ENCODE results near the gene ZNF532. TPM values are rescaled to one million over a fixed set of nuclear protein-coding genes. Genes with fewer than 3 reads are reported as not detected.

Gene ZNF532
- total RNA-seq, 1 experiment from 2014 or later = 49.8 TPM

DNA sequence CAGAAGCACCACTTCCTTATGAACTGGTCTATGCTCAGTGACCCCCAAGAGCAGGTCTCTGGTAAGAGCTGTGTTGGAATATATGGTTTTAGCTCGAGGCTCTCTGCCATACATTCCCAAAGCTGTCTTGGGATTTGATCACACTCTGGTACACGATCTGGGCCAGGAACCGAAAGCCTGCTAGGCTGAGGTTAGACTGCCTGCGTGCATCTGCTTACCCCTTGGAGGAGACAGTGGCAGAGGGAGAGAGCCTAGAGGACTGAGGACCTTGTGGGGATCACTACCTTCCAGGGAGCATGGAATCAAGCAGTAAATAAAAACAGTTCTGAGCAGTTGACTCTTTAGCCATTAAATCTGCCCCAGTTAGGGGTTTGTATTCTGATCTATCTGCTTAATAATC, 63.7 kb downstream of the ZNF532 start:
- Histone ChIP-seq H3K4me3 (ENCODE audit: low read depth in 2 of 2, low read length in 2 of 2) (no peak overlapping the region), H3K9me3 (ENCODE audit: control insufficient read depth, insufficient read depth, low read depth, low read length) (peaks cover 3% of the 10 kb centered on the region; the same call in 1 of the 2 replicates), H3K36me3 (ENCODE audit: control insufficient read depth, insufficient read depth, low read length) (no peaks in the 10 kb centered on the region), H3K27me3 (ENCODE audit: control insufficient read depth, insufficient read depth, low read length) (no peaks in the 10 kb centered on the region), H3K4me1 (ENCODE audit: control insufficient read depth, insufficient read depth, low read length) (peaks cover 13% of the 10 kb centered on the region), H3K27ac (ENCODE audit: low read length) (peak overlapping the region; percentile 54; the same call in 1 of the 2 replicates)
- CTCF ChIA-PET = no interaction called here
- no peak for TF ChIP-seq TCF7L2 (IDR thresholded peaks at IDR 0.05; ENCODE audit: low read depth, low read length)
- TF ChIP-seq, protein P1, sequence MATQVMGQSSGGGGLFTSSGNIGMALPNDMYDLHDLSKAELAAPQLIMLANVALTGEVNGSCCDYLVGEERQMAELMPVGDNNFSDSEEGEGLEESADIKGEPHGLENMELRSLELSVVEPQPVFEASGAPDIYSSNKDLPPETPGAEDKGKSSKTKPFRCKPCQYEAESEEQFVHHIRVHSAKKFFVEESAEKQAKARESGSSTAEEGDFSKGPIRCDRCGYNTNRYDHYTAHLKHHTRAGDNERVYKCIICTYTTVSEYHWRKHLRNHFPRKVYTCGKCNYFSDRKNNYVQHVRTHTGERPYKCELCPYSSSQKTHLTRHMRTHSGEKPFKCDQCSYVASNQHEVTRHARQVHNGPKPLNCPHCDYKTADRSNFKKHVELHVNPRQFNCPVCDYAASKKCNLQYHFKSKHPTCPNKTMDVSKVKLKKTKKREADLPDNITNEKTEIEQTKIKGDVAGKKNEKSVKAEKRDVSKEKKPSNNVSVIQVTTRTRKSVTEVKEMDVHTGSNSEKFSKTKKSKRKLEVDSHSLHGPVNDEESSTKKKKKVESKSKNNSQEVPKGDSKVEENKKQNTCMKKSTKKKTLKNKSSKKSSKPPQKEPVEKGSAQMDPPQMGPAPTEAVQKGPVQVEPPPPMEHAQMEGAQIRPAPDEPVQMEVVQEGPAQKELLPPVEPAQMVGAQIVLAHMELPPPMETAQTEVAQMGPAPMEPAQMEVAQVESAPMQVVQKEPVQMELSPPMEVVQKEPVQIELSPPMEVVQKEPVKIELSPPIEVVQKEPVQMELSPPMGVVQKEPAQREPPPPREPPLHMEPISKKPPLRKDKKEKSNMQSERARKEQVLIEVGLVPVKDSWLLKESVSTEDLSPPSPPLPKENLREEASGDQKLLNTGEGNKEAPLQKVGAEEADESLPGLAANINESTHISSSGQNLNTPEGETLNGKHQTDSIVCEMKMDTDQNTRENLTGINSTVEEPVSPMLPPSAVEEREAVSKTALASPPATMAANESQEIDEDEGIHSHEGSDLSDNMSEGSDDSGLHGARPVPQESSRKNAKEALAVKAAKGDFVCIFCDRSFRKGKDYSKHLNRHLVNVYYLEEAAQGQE (IDR thresholded peaks at IDR 0.05; ENCODE audit: insufficient read depth in 1 of 2, low read depth in 2 of 2, low read length in 1 of 2) = no peak
- TF ChIP-seq, protein P2, sequence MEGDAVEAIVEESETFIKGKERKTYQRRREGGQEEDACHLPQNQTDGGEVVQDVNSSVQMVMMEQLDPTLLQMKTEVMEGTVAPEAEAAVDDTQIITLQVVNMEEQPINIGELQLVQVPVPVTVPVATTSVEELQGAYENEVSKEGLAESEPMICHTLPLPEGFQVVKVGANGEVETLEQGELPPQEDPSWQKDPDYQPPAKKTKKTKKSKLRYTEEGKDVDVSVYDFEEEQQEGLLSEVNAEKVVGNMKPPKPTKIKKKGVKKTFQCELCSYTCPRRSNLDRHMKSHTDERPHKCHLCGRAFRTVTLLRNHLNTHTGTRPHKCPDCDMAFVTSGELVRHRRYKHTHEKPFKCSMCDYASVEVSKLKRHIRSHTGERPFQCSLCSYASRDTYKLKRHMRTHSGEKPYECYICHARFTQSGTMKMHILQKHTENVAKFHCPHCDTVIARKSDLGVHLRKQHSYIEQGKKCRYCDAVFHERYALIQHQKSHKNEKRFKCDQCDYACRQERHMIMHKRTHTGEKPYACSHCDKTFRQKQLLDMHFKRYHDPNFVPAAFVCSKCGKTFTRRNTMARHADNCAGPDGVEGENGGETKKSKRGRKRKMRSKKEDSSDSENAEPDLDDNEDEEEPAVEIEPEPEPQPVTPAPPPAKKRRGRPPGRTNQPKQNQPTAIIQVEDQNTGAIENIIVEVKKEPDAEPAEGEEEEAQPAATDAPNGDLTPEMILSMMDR (IDR thresholded peaks at IDR 0.05) = no peak
- POLR2A ChIA-PET = interaction anchor here (0.6 kb wide), 1 partner anchor 35 kb away, joined by 3 read pairs; no protein-coding TSS in a partner anchor
- intact Hi-C loops (cut with micrococcal nuclease; ENCODE audit: unreplicated experiment) (no loop called here), in situ Hi-C loops (cut with HindIII; ENCODE audit: low pct_unique_long_range_greater_than_20kb, low sequenced_read_pairs) (no loop called here)
- BruUV-seq (replicated peaks) = no TSS peak
- ATAC-seq (no peak), DNase-seq (ENCODE audit: low read depth, low spot score) (no peak)

DNA sequence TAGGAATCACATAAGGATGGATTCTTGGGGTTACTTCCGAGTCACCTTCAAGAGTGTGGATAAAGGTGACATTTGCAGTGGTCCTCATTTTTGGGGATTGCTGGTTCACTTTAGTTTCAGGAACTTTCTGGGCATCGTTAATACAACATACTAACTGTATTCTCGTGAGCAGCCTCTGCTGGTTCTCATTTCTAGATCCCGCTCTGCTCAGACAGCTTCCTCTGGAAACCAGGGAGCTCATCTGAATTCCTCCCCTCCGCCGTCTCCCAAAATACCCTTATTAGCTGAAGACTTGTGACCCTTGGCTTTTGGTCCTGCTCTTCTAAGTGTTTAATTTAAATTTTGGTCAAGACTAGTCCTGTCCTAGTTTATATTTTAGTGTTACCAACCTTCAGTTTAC, 64.5 kb downstream of the ZNF532 start:
- H3K4me1 ChIP-seq (ENCODE audit: control insufficient read depth, insufficient read depth, low read length) = peaks cover 13% of the 10 kb centered on the region
- ATAC-seq (no peak), DNase-seq (ENCODE audit: low read depth, low spot score) (no peak)
- H3K27ac ChIP-seq (ENCODE audit: low read length) = peak overlapping the region; percentile 54; the same call in 1 of the 2 replicates
- peaks cover 3% of the 10 kb centered on the region; the same call in 1 of the 2 replicates for H3K9me3 ChIP-seq (ENCODE audit: control insufficient read depth, insufficient read depth, low read depth, low read length)
- TF ChIP-seq, protein P2 (IDR thresholded peaks at IDR 0.05) = no peak
- TF ChIP-seq, protein P1 (IDR thresholded peaks at IDR 0.05; ENCODE audit: insufficient read depth in 1 of 2, low read depth in 2 of 2, low read length in 1 of 2) = no peak
- TF ChIP-seq SIN3A (IDR thresholded peaks at IDR 0.05; ENCODE audit: borderline replicate concordance, insufficient read depth, low read depth, low read length) (no peak), POLR2AphosphoS5 (IDR thresholded peaks at IDR 0.05; ENCODE audit: low read depth, low read length) (no peak), TCF7L2 (IDR thresholded peaks at IDR 0.05; ENCODE audit: low read depth, low read length) (no peak)
- CTCF ChIA-PET = no interaction called here
- BruUV-seq (replicated peaks) = no TSS peak
- no peak overlapping the region for H3K4me3 ChIP-seq (ENCODE audit: low read depth in 2 of 2, low read length in 2 of 2)
- intact Hi-C loops (cut with micrococcal nuclease; ENCODE audit: unreplicated experiment) = no loop called here
- POLR2A ChIA-PET = no interaction called here
- H3K27me3 ChIP-seq (ENCODE audit: control insufficient read depth, insufficient read depth, low read length) = no peaks in the 10 kb centered on the region
- in situ Hi-C loops (cut with HindIII; ENCODE audit: low pct_unique_long_range_greater_than_20kb, low sequenced_read_pairs) = no loop called here
- no peaks in the 10 kb centered on the region for H3K36me3 ChIP-seq (ENCODE audit: control insufficient read depth, insufficient read depth, low read length)
